GM12872 (cell line): Measurements from ENCODE around the gene LUC7L.

Source experiments
- CTCF ChIP-seq: IDR thresholded peaks from 3 replicates; pipeline ENCODE4 v1.5.1; 2011; ENCODE audit warnings: low read depth, mild to moderate bottlenecking, low read length, moderate library complexity; ENCODE audit not compliant: insufficient read depth

LUC7L gene

GRCh38 chr16:160691-161190 lies 68.5 kb downstream of the LUC7L start:
- TF ChIP-seq CTCF, result no peak

- TF ChIP-seq CTCF, result no peak
Observed at GRCh38 chr16:159136-159849, 70.0 kb downstream of the LUC7L start.

- no peak for TF ChIP-seq CTCF
Observed at GRCh38 chr16:155031-155398, 74.2 kb downstream of the LUC7L start.

DNA sequence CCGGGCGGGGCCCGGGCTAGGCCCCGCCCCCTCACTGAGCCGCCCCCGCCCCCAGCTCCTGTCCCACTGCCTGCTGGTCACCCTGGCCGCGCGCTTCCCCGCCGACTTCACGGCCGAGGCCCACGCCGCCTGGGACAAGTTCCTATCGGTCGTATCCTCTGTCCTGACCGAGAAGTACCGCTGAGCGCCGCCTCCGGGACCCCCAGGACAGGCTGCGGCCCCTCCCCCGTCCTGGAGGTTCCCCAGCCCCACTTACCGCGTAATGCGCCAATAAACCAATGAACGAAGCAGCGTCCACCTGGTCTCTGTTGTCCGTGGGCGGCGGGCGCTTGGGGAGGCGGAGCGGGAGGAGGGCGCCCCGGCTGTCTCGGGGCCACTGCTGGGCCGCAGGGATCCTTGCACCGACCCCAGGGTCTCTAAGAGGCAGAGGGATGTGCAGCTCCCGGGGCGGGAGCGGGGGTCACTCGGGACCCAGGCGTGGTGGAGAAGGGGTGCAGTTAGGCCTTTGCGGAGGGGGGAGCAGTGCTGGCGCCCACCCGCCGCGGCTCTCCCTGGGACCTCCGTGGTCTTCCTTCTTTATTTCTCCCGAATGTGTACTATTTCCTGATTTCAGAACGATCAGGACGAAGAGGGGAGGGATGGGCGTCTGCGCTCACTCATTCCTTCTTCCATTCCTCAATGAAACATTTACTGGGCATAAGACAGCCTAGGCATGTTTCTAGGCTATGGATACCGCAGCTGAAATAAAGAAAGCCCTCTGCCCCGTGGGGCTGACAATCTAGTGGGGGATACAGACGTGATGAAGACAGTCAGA lies 74.8 kb downstream of the LUC7L start:
- no peak for TF ChIP-seq CTCF

- no peak for TF ChIP-seq CTCF
Observed at GRCh38 chr16:152141-153128, 76.8 kb downstream of the LUC7L start, which contains the start of gene HBZ. Gene HBZ (plus strand): TSS chr16:152644. CDS start chr16:152910, 266 bp downstream.

- TF ChIP-seq CTCF, result no peak
Observed at GRCh38 chr16:149024-149660, 80.1 kb downstream of the LUC7L start.
